ENCODE measurements around the gene IQCF6.
"Not testable (repeated sequence)": the region's sequence is repeated elsewhere in the genome, so short reads cannot be mapped to it uniquely, and the experiment has no call there.

The IQCF6 gene

GRCh38 chr3:51751287-51751686 lies 27.8 kb downstream of the IQCF6 start:
- Histone ChIP-seq H3K9ac (no peak overlapping the region), H3K36me3 (ENCODE audit: control insufficient read depth, insufficient read depth, low read length) (no peaks in the 10 kb centered on the region), H3K79me2 (no peaks in the 10 kb centered on the region), H3K4me1 (no peaks in the 10 kb centered on the region), H3K9me3 (ENCODE audit: control insufficient read depth, low read length) (no peaks in the 10 kb centered on the region), H3K4me3 (ENCODE audit: low read depth, low read length) (no peak overlapping the region), H3K27me3 (ENCODE audit: control insufficient read depth, insufficient read depth, low read length) (no peaks in the 10 kb centered on the region), H3K4me2 (ENCODE audit: low read length) (no peak overlapping the region), H3K27ac (no peak overlapping the region), H2AFZ (no peak overlapping the region)
- TF ChIP-seq, protein P1, sequence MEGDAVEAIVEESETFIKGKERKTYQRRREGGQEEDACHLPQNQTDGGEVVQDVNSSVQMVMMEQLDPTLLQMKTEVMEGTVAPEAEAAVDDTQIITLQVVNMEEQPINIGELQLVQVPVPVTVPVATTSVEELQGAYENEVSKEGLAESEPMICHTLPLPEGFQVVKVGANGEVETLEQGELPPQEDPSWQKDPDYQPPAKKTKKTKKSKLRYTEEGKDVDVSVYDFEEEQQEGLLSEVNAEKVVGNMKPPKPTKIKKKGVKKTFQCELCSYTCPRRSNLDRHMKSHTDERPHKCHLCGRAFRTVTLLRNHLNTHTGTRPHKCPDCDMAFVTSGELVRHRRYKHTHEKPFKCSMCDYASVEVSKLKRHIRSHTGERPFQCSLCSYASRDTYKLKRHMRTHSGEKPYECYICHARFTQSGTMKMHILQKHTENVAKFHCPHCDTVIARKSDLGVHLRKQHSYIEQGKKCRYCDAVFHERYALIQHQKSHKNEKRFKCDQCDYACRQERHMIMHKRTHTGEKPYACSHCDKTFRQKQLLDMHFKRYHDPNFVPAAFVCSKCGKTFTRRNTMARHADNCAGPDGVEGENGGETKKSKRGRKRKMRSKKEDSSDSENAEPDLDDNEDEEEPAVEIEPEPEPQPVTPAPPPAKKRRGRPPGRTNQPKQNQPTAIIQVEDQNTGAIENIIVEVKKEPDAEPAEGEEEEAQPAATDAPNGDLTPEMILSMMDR (IDR thresholded peaks at IDR 0.05), result no peak

GRCh38 chr3:51750878-51751277 lies 28.2 kb downstream of the IQCF6 start:
- Histone ChIP-seq H3K4me1 (no peaks in the 10 kb centered on the region), H3K27me3 (ENCODE audit: control insufficient read depth, insufficient read depth, low read length) (no peaks in the 10 kb centered on the region), H3K4me2 (ENCODE audit: low read length) (no peak overlapping the region), H3K79me2 (no peaks in the 10 kb centered on the region), H3K4me3 (ENCODE audit: low read depth, low read length) (no peak overlapping the region), H2AFZ (no peak overlapping the region), H3K9ac (no peak overlapping the region), H3K36me3 (ENCODE audit: control insufficient read depth, insufficient read depth, low read length) (no peaks in the 10 kb centered on the region), H3K27ac (no peak overlapping the region), H3K9me3 (ENCODE audit: control insufficient read depth, low read length) (no peaks in the 10 kb centered on the region)
- TF ChIP-seq, protein P1 (IDR thresholded peaks at IDR 0.05), result no peak

GRCh38 chr3:51748327-51748726 lies 30.7 kb downstream of the IQCF6 start:
- TF ChIP-seq, protein P1 (IDR thresholded peaks at IDR 0.05), result no peak
- H3K36me3 ChIP-seq (ENCODE audit: control insufficient read depth, insufficient read depth, low read length), result no peaks in the 10 kb centered on the region
- H2AFZ ChIP-seq, result no peak overlapping the region
- no peak overlapping the region for H3K4me2 ChIP-seq (ENCODE audit: low read length)
- no peaks in the 10 kb centered on the region for H3K4me1 ChIP-seq
- no peak overlapping the region for H3K27ac ChIP-seq
- H3K4me3 ChIP-seq (ENCODE audit: low read depth, low read length), result no peak overlapping the region
- H3K9me3 ChIP-seq (ENCODE audit: control insufficient read depth, low read length), result no peaks in the 10 kb centered on the region
- H3K9ac ChIP-seq, result no peak overlapping the region
- no peaks in the 10 kb centered on the region for H3K79me2 ChIP-seq
- H3K27me3 ChIP-seq (ENCODE audit: control insufficient read depth, insufficient read depth, low read length), result no peaks in the 10 kb centered on the region

DNA sequence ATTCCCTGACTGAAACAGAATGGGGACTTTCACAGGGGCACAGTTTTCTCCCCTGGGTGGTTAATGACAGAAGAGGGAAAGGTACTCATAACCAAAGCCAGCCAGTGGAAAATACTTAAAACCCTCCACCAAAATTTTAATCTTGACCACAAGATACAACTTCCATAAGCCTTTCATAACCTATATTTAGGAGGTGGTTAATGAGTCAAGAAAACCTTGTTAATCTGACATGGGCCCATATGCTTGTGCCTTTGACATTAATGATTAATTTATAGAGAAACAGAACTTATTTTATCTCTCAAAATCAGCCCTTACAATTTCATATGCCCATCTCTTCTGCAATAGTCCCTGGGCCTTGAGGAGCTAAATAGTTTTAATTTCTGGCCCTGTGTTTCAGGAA lies 31.2 kb downstream of the IQCF6 start:
- TF ChIP-seq, protein P1 (IDR thresholded peaks at IDR 0.05), result no peak
- H3K4me1 ChIP-seq, result no peaks in the 10 kb centered on the region
- no peak overlapping the region for H2AFZ ChIP-seq
- no peaks in the 10 kb centered on the region for H3K27me3 ChIP-seq (ENCODE audit: control insufficient read depth, insufficient read depth, low read length)
- no peak overlapping the region for H3K4me2 ChIP-seq (ENCODE audit: low read length)
- no peak overlapping the region for H3K9ac ChIP-seq
- no peak overlapping the region for H3K4me3 ChIP-seq (ENCODE audit: low read depth, low read length)
- H3K9me3 ChIP-seq (ENCODE audit: control insufficient read depth, low read length), result no peaks in the 10 kb centered on the region
- no peaks in the 10 kb centered on the region for H3K79me2 ChIP-seq
- H3K36me3 ChIP-seq (ENCODE audit: control insufficient read depth, insufficient read depth, low read length), result no peaks in the 10 kb centered on the region
- no peak overlapping the region for H3K27ac ChIP-seq

DNA sequence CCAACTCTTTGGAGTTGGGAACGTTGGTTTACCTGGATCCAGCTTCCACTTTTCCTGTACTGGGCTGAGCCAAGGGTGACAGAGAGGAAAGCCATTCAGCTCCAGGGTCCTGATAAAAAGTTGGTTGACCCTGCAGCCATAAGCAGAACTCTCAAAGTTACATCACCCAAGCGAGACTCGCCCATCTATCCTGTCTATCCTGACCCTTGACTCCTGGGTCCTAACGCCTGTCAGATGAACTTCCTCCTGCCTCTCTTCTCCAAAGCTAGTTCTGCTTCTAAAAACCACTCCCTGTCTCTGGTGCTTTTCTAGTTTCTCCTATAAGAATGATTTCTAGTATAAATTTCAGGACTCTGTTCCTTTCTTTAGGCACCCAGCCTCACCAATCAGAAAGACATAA lies 36.1 kb downstream of the IQCF6 start:
- not testable (repeated sequence) for H3K4me3 ChIP-seq (ENCODE audit: low read depth, low read length); H3K79me2 ChIP-seq; H3K9me3 ChIP-seq (ENCODE audit: control insufficient read depth, low read length); H3K36me3 ChIP-seq (ENCODE audit: control insufficient read depth, insufficient read depth, low read length); H2AFZ ChIP-seq; H3K27ac ChIP-seq; H3K27me3 ChIP-seq (ENCODE audit: control insufficient read depth, insufficient read depth, low read length); H3K9ac ChIP-seq; H3K4me2 ChIP-seq (ENCODE audit: low read length); H3K4me1 ChIP-seq

DNA sequence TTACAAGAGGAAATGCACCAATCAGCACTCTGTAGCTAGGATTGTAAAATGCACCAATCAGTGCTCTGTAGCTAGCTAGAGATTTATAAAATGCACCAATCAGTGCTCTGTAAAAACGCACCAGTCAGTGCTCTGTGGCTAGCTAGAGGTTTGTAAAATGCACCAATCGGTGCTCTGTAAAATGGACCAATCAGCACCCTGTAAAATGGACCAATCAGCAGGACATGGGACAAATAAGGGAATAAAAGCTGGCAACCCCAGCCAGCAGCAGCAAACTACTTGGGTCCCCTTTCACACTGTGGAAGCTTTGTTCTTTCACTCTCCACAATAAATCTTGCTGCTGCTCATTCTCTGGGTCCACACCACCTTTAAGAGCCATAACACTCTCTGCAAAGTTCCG lies 36.7 kb downstream of the IQCF6 start:
- not testable (repeated sequence) for H2AFZ ChIP-seq; H3K79me2 ChIP-seq; H3K4me3 ChIP-seq (ENCODE audit: low read depth, low read length); H3K27me3 ChIP-seq (ENCODE audit: control insufficient read depth, insufficient read depth, low read length); H3K4me1 ChIP-seq; H3K9ac ChIP-seq; H3K9me3 ChIP-seq (ENCODE audit: control insufficient read depth, low read length); H3K4me2 ChIP-seq (ENCODE audit: low read length); H3K36me3 ChIP-seq (ENCODE audit: control insufficient read depth, insufficient read depth, low read length); H3K27ac ChIP-seq
